KMS-11 (cell line): ENCODE data around the gene NOXA1.
"Not testable (repeated sequence)": the region's sequence is repeated elsewhere in the genome, so short reads cannot be mapped to it uniquely, and the experiment has no call there.

Source experiments
- H2AFZ ChIP-seq: fragments of 200-600 bp; sonication (generic); 2 replicates; pipeline ENCODE4 v1.6.1; 2016; ENCODE audit warnings: antibody characterized with exemption, mixed run types, low read depth
- H3K27ac ChIP-seq: fragments of 200-600 bp; sonication (generic); 2 replicates; pipeline ENCODE4 v1.6.1; 2016; ENCODE audit warnings: mild to moderate bottlenecking, mixed run types
- H3K27me3 ChIP-seq: fragments of 200-600 bp; sonication (generic); 2 replicates; pipeline ENCODE4 v1.6.1; 2017; ENCODE audit warnings: mild to moderate bottlenecking, low read depth, mixed run types, moderate library complexity; ENCODE audit not compliant: insufficient read depth
- H3K36me3 ChIP-seq: fragments of 200-600 bp; sonication (generic); 2 replicates; pipeline ENCODE4 v1.6.1; 2017; ENCODE audit warnings: mild to moderate bottlenecking, mixed run types; ENCODE audit not compliant: insufficient read depth
- H3K4me1 ChIP-seq: fragments of 200-600 bp; sonication (generic); 2 replicates; pipeline ENCODE4 v1.6.1; 2016; ENCODE audit warnings: mild to moderate bottlenecking, low read depth, mixed run types; ENCODE audit not compliant: poor library complexity, severe bottlenecking
- H3K4me2 ChIP-seq: fragments of 200-600 bp; sonication (generic); 2 replicates; pipeline ENCODE4 v1.7.0; 2016; ENCODE audit warnings: mild to moderate bottlenecking, mixed run types
- H3K4me3 ChIP-seq: fragments of 200-600 bp; sonication (generic); IDR thresholded peaks from 2 replicates; pipeline ENCODE4 v1.6.1; 2017; ENCODE audit warnings: low read depth, low read length, mixed read lengths; ENCODE audit not compliant: insufficient read depth
- H3K79me2 ChIP-seq: fragments of 200-600 bp; sonication (generic); 2 replicates; pipeline ENCODE4 v1.6.1; 2016; ENCODE audit warnings: low read depth, mixed run types; ENCODE audit not compliant: insufficient read depth
- H3K9ac ChIP-seq: fragments of 200-600 bp; sonication (generic); 2 replicates; pipeline ENCODE4 v1.6.1; 2016; ENCODE audit warnings: mild to moderate bottlenecking, mixed run types
- H4K20me1 ChIP-seq: fragments of 200-600 bp; sonication (generic); 2 replicates; pipeline ENCODE4 v1.6.1; 2016; ENCODE audit warnings: mild to moderate bottlenecking, mixed run types; ENCODE audit not compliant: insufficient read depth
- TF ChIP-seq, protein P1 (sequence below): fragments of 200-600 bp; sonication (generic); conservative IDR thresholded peaks from 2 replicates; pipeline ENCODE4 v1.6.1; 2017; ENCODE audit warnings: low read depth, mild to moderate bottlenecking, antibody characterized with exemption, low read length, moderate library complexity, mixed read lengths

NOXA1 gene

DNA sequence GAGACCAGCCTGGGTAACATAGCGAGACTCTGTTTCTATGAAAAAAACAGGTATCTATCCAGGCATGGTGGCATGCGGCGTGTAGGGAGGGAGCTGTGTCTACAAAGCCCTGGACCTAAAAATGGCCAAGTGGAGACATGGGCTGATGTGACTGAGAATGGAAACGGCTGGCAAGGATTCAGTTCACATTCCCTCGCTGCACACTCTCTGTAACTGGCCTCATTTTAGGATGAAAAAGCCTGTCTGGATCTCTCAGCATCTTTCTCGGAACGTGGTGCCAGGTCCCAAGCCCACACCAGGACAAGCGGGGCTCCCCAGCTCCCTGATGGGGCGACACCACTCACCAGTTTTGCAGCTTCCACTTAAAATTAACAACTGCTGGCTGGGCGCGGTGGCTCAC lies 13.7 kb upstream of the NOXA1 start:
- H3K79me2 ChIP-seq: no peaks in the 10 kb centered on the region
- H3K36me3 ChIP-seq: no peaks in the 10 kb centered on the region
- no peak overlapping the region for H3K4me2 ChIP-seq
- TF ChIP-seq, protein P1, sequence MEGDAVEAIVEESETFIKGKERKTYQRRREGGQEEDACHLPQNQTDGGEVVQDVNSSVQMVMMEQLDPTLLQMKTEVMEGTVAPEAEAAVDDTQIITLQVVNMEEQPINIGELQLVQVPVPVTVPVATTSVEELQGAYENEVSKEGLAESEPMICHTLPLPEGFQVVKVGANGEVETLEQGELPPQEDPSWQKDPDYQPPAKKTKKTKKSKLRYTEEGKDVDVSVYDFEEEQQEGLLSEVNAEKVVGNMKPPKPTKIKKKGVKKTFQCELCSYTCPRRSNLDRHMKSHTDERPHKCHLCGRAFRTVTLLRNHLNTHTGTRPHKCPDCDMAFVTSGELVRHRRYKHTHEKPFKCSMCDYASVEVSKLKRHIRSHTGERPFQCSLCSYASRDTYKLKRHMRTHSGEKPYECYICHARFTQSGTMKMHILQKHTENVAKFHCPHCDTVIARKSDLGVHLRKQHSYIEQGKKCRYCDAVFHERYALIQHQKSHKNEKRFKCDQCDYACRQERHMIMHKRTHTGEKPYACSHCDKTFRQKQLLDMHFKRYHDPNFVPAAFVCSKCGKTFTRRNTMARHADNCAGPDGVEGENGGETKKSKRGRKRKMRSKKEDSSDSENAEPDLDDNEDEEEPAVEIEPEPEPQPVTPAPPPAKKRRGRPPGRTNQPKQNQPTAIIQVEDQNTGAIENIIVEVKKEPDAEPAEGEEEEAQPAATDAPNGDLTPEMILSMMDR: no peak
- H3K9ac ChIP-seq: no peak overlapping the region
- H3K4me3 ChIP-seq: no peak overlapping the region
- H3K4me1 ChIP-seq: peaks cover 22% of the 10 kb centered on the region
- H3K27me3 ChIP-seq: no peaks in the 10 kb centered on the region
- no peak overlapping the region for H3K27ac ChIP-seq
- no peak overlapping the region for H2AFZ ChIP-seq
- H4K20me1 ChIP-seq: no peaks in the 10 kb centered on the region

DNA sequence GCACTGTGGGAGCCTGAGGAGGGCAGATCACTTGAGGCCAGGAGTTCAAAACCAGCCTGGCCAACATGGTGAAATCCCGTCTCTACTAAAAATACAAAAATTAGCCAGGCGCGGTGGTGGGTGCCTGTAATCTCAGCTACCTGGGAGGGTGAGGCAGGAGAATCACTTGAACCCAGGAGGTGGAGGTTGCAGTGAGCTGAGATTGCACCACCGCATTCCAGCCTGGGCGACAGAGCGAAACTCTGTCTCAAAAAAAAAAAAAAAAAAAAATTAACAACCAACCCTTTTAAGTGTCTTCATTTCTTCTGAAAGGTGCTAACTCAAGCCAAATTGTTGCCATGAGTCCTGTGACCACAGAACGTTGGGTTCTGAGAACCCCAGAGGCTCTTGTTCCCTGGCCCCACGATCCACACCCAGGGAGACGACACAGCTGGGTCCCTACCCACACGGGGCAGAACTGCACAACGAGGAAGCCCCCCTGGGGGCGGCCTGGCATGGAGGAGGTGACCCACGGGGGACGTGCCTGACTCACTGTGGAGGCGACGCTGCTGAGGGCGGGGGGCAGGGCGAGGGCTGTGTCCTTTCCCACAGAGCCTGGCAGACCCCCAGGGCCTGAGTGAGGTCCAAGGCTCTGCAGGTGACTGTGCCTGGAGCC lies 12.8 kb upstream of the NOXA1 start:
- not testable (repeated sequence) for H3K27me3 ChIP-seq, H3K4me3 ChIP-seq, H3K9ac ChIP-seq, H3K79me2 ChIP-seq, H2AFZ ChIP-seq, H3K4me2 ChIP-seq, H3K36me3 ChIP-seq, H4K20me1 ChIP-seq
- H3K27ac ChIP-seq: peak overlapping the region; percentile 24; the same call in 1 of the 2 replicates
- H3K4me1 ChIP-seq: peaks cover 22% of the 10 kb centered on the region

DNA sequence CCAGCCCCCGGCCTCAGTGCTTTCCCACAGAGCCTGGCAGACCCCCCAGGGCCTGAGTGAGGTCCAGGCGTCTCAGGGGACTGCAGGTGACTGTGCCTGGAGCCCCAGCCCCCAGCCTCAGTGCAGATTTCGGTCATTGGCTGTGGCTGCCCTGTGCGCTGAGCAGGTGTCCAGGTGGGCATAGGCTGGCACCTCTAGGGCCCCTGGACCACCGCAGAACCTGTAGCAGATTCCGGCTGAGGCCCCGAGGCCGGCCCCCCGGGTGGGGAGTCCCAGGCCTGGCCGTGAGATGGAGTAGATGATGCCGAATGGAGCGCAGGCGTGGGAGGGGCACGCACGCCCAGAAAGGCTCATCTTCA lies 12.3 kb upstream of the NOXA1 start:
- no peak overlapping the region for H3K9ac ChIP-seq
- TF ChIP-seq, protein P1: no peak
- no peak overlapping the region for H3K4me3 ChIP-seq
- H4K20me1 ChIP-seq: no peaks in the 10 kb centered on the region
- H3K27me3 ChIP-seq: no peaks in the 10 kb centered on the region
- H3K36me3 ChIP-seq: no peaks in the 10 kb centered on the region
- H3K4me2 ChIP-seq: no peak overlapping the region; the same call in 1 of the 2 replicates
- H3K27ac ChIP-seq: peak overlapping the region; percentile 24; the same call in 1 of the 2 replicates
- H3K4me1 ChIP-seq: peaks cover 22% of the 10 kb centered on the region
- H2AFZ ChIP-seq: no peak overlapping the region
- no peaks in the 10 kb centered on the region for H3K79me2 ChIP-seq

DNA sequence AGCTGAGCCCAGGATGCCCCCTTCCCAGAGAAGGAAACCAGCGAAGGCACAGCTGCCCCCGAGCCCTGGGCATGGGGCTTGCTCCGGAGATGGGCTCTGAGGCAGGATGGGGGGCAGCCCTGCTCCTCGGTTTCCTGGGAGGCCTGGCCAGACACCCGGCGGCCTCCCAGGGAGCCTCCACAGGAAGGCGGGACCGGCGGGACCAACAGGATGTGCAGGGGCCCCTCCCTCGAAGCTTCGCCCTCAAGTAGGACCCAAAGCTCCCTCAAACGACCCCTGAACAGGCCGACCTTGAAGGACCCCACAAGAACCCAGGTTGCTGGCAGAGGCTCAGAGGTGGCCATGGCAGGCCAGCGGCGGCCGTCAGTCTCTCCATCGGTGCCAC lies 11.9 kb upstream of the NOXA1 start:
- H3K79me2 ChIP-seq: no peaks in the 10 kb centered on the region
- peaks cover 22% of the 10 kb centered on the region for H3K4me1 ChIP-seq
- no peak overlapping the region for H3K27ac ChIP-seq
- no peak overlapping the region; the same call in 1 of the 2 replicates for H3K4me2 ChIP-seq
- no peak overlapping the region for H2AFZ ChIP-seq
- H3K4me3 ChIP-seq: no peak overlapping the region
- H3K27me3 ChIP-seq: no peaks in the 10 kb centered on the region
- H4K20me1 ChIP-seq: no peaks in the 10 kb centered on the region
- no peak overlapping the region for H3K9ac ChIP-seq
- TF ChIP-seq, protein P1: no peak
- H3K36me3 ChIP-seq: no peaks in the 10 kb centered on the region

DNA sequence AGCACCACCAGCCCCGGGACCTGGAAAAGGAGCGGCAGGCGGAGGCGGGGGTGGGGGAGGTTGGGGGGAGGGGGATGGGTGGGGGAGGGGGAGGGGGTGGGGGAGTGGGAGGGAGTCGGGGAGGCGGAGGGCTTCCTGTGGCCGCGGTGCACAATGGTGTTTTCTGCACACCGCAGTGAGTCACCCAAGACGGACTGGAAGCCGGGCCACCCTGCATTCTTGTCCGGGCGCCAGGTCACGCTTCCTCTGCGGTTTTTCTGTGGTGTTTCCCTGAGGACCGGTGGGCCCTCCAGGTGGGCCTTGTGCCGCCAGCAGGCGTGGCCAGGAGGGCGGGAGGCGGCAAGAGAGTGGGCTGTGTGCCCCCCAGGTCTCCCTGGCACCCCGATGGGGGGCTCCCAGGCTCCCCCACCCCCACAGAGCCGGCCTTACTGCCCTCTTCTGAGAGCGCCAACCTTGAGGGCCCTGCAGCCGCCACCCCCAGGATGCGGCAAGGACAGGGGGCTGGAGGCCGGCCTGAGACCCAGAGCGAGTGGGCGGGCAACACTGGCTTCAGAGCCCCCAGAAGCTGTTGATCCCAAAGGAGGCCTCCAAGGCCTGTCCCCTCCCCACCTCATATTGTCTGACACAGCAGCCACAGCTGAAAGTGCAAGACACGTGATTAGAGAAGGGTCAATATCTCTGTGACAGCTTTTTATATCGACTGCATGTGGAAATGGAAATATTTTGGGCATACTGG lies 11.4 kb upstream of the NOXA1 start:
- TF ChIP-seq, protein P1: no peak
- Histone ChIP-seq H2AFZ (no peak overlapping the region), H3K36me3 (no peaks in the 10 kb centered on the region), H3K9ac (peak overlapping the region; percentile 41; the same call in 1 of the 2 replicates), H3K27me3 (no peaks in the 10 kb centered on the region), H3K4me3 (no peak overlapping the region), H3K4me2 (peak overlapping the region; percentile 39; the same call in 1 of the 2 replicates), H3K4me1 (peaks cover 22% of the 10 kb centered on the region), H4K20me1 (no peaks in the 10 kb centered on the region), H3K79me2 (no peaks in the 10 kb centered on the region), H3K27ac (peak overlapping the region; percentile 35; the same call in 1 of the 2 replicates)
